ENCODE results near the gene NDUFAF4.

- TF ChIP-seq SIN3A (IDR thresholded peaks at IDR 0.05; ENCODE audit: borderline replicate concordance, insufficient read depth, low read length) (no peak), REST (IDR thresholded peaks at IDR 0.05; ENCODE audit: insufficient read depth in 1 of 2, low read depth in 2 of 2, low read length in 2 of 2) (no peak), POLR2AphosphoS5 (IDR thresholded peaks at IDR 0.05; ENCODE audit: low read depth, low read length) (no peak)
Observed at GRCh38 chr6:96917098-96917497, 19.4 kb upstream of the NDUFAF4 start.
